Adrenal gland (tissue), 12 donors: Measurements from ENCODE around the gene CWF19L1. TPM values are rescaled to one million over a fixed set of nuclear protein-coding genes. Genes with fewer than 3 reads are reported as not detected.

Source experiments
- DNase-seq, 7 donors: peaks; one replicate each; pipeline ENCODE4 v3.0.0-alpha.2; 2019 to 2020
- H3K27ac ChIP-seq, 5 donors: fragments of 200-600 bp; sonication (generic) in 4 of 5; 1 replicate in 3 of 5; 2 replicates in 2 of 5; pipeline versions ENCODE4 v1.5.1 to v1.8.0; 2016 to 2020; ENCODE audit warnings: mild to moderate bottlenecking in 1 of 5
- H3K27me3 ChIP-seq: fragments of 200-600 bp; 2 replicates; pipeline ENCODE4 v1.8.0; 2021
- H3K36me3 ChIP-seq, 2 donors: fragments of 200-600 bp; replicated peaks in 1 of 2; 1 replicate in 1 of 2; 2 replicates in 1 of 2; pipeline versions ENCODE4 v1.5.1 to v1.8.0; 2018 to 2022
- H3K4me1 ChIP-seq, 2 donors: fragments of 200-600 bp; replicated peaks in 1 of 2; 1 replicate in 1 of 2; 2 replicates in 1 of 2; pipeline versions ENCODE4 v1.5.1 to v1.8.0; 2018 to 2021
- H3K4me3 ChIP-seq, 4 donors: fragments of 200-600 bp; sonication (generic) in 3 of 4; one replicate each; pipeline ENCODE4 v1.5.1; 2016 to 2018
- H3K9me3 ChIP-seq, 3 donors: fragments of 200-600 bp; sonication (generic) in 1 of 3; replicated peaks in 1 of 3; 1 replicate in 2 of 3; 2 replicates in 1 of 3; pipeline versions ENCODE4 v1.5.1 to v1.8.0; 2016 to 2021
- POLR2A ChIP-seq, 2 donors: fragments of 450-650 bp; IDR thresholded peaks; one replicate each; pipeline ENCODE4 v1.6.1; 2017; ENCODE audit warnings: antibody characterized with exemption in 2 of 2, mild to moderate bottlenecking in 2 of 2, moderate library complexity in 1 of 2
- WGBS, 4 donors: extraction: QIAGEN DNeasy Blood & Tissue Kit in 2 of 4; methylation state at CpG; one replicate each; pipeline versions ENCODE4 v1.1.5 to v1.1.7; 2013 to 2017; 5-methylcytosine and 5-hydroxymethylcytosine counted together
- intact Hi-C, 2 donors: fragments of 100-400 bp; cut with DNase I; formaldehyde crosslinking; loops; one replicate each; pipeline versions ENCODE4 v1.14.1 to v1.15.0; 2022 to 2023
- polyA plus RNA-seq, 3 donors: library from polyadenylated mRNA; stranded (reverse); fragments of 200-250 nt in 2 of 3; fragments of 350-450 nt in 1 of 3; fragmentation: Illumina TruSeq in 1 of 3; extraction: RNeasy Lipid Tissue Mini Kit (QIAGEN cat#74804) in 1 of 3; gene quantifications; one replicate each; pipeline ENCODE4 v1.2.3, GENCODE V29; 2013 to 2014
- total RNA-seq, 9 donors: library from RNA; depleted of rRNA in 4 of 9; stranded (reverse); fragments of >200 nt in 4 of 9; fragments of 120-200 nt in 1 of 9; fragmentation: NEBNext Ultra II Directional in 1 of 9; extraction: Animal tissue kit (Norgen Biotek cat#: 25700) in 1 of 9; gene quantifications; one replicate each; pipeline versions ENCODE4 v1.1.0 to v1.2.4, GENCODE V29; 2013 to 2023
- TF ChIP-seq, protein P1 (sequence below), 6 experiments: fragments of 450-650 bp in 4 of 6; fragments of 200-600 bp in 2 of 6; sonication (generic) in 1 of 6; IDR thresholded peaks; 1 replicate in 5 of 6; 2 replicates in 1 of 6; pipeline versions ENCODE4 v1.5.1 to v1.8.0; 2016 to 2021; ENCODE audit warnings: antibody characterized with exemption in 6 of 6, mild to moderate bottlenecking in 2 of 6, moderate library complexity in 1 of 6
- donor health status: healthy with polysubstance abuse.
- donor health status: Bipolar disorder and iron deficiency.
- donor health status: DM: yes; HTN: yes; CAD: no.
- donor health status: DM: no; HTN: no; CAD: no.
- donor health status: DM: no; HTN: no; CAD: no.
- donor health status: DM: yes; HTN: yes; CAD: no.

The CWF19L1 gene
- total and polyA plus RNA-seq, 12 donors, result 10.9 to 24.1 (median 15.5) TPM

DNA sequence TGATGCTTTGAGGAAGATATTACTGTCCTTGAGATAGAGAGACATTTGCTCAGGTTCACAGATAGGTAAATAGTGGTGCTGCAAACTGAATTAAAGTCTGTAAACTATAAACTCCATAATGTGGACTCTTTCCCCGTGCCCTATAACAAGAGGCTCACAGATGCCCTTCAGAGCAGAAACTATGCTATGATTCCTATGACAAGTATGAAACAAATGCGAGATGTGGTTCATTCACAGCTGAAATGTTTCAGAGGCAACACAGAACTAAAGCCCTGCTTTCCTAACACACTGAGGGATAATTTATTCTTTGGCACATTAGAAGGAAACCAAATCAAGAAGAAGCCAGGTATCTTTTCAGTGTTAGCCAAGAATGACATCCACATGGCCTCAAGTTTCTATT, 51.4 kb downstream of the CWF19L1 start:
- Histone ChIP-seq H3K36me3 (peaks cover 0 to 67% of the 10 kb centered on the region in 2 donors), H3K4me1 (no peaks in the 10 kb centered on the region), H3K27me3 (no peaks in the 10 kb centered on the region), H3K27ac (no peak overlapping the region), H3K4me3 (no peak overlapping the region), H3K9me3 (no peaks in the 10 kb centered on the region)
- no peak for DNase-seq
- WGBS, 4 donors, result 91 to 95% (median 94%) methylated on average over 2 of the region's 2 CpGs
- intact Hi-C loops, result no loop called here
- TF ChIP-seq POLR2A (IDR thresholded peaks at IDR 0.05), result no peak

DNA sequence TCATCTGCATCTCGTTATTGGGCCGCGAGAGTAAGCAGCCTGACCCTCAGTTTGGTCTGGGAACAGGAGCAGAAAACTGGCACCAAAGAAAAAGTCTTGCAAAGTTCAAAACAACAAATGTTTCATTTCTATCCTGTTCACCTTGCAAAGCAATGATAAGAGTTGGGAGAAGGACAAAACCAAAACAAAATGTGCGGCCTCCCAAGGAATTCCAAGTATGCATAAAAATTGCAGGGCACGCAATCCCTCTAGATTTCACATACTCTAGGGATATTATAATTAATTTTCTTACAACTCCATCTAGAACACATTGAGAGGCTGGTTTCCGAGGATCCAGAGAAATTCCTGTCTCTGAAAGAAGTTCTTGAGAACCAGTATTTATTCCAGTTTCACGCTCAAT, 58.1 kb downstream of the CWF19L1 start:
- Histone ChIP-seq H3K4me3 (no peak overlapping the region), H3K9me3 (no peaks in the 10 kb centered on the region), H3K27me3 (no peaks in the 10 kb centered on the region), H3K4me1 (no peaks in the 10 kb centered on the region), H3K27ac (no peak overlapping the region), H3K36me3 (peaks cover 0 to 22% of the 10 kb centered on the region in 2 donors)
- no peak for DNase-seq
- intact Hi-C loops, result no loop called here
- 68 to 74% (median 70%) methylated on average over 7 of the region's 7 CpGs for WGBS, 4 donors
- no peak for TF ChIP-seq POLR2A (IDR thresholded peaks at IDR 0.05)
- TF ChIP-seq, protein P1, sequence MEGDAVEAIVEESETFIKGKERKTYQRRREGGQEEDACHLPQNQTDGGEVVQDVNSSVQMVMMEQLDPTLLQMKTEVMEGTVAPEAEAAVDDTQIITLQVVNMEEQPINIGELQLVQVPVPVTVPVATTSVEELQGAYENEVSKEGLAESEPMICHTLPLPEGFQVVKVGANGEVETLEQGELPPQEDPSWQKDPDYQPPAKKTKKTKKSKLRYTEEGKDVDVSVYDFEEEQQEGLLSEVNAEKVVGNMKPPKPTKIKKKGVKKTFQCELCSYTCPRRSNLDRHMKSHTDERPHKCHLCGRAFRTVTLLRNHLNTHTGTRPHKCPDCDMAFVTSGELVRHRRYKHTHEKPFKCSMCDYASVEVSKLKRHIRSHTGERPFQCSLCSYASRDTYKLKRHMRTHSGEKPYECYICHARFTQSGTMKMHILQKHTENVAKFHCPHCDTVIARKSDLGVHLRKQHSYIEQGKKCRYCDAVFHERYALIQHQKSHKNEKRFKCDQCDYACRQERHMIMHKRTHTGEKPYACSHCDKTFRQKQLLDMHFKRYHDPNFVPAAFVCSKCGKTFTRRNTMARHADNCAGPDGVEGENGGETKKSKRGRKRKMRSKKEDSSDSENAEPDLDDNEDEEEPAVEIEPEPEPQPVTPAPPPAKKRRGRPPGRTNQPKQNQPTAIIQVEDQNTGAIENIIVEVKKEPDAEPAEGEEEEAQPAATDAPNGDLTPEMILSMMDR (IDR thresholded peaks at IDR 0.05), result no peak

DNA sequence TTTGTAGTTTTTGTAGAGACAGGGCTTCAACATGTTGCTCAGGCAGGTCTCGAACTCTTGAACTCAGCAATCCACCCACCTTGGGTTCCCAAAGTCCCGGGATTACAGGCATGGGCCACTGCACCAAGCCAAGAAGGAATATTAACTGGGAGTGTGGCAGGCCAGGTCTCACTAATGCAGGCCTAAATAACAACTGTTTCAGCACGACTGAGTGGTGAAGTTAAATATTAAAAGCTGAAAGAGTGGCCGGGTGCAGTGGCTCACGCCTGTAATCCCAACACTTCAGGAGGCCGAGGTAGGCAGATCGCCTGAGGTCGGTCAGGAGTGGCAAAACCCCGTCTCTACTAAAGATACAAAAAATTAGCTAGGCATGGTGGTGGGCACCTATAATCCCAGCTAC, 59.2 kb downstream of the CWF19L1 start:
- 91 to 99% (median 97%) methylated on average over 8 to 9 of the region's 9 CpGs for WGBS, 4 donors
- Histone ChIP-seq H3K36me3 (peaks cover 0 to 29% of the 10 kb centered on the region in 2 donors), H3K4me3 (no peak overlapping the region), H3K27me3 (no peaks in the 10 kb centered on the region), H3K9me3 (no peaks in the 10 kb centered on the region), H3K4me1 (no peaks in the 10 kb centered on the region), H3K27ac (no peak overlapping the region)
- intact Hi-C loops, result no loop called here
- DNase-seq, result no peak
- TF ChIP-seq, protein P1 (IDR thresholded peaks at IDR 0.05), result no peak
- TF ChIP-seq POLR2A (IDR thresholded peaks at IDR 0.05), result no peak

DNA sequence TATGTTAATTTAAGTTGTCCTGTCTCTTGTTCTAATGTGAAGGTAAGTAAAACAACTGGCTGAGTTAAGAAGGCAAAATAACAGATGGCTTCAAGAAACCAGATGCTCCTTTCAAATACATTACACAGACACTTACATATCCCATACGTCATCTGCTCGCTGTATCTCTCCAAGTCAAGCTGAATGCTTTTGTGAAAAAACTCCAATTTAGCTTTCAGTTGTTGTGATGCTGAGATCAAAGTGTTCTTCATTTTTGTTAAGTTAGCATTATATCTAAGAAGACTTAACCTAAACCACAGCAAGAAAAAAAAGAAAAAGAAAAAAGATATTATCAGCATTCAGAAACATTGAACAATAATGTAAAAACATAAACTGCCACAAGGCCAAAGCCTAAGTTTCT, 63.1 kb downstream of the CWF19L1 start:
- Histone ChIP-seq H3K4me3 (no peak overlapping the region), H3K36me3 (peaks cover 0 to 56% of the 10 kb centered on the region in 2 donors), H3K27me3 (no peaks in the 10 kb centered on the region), H3K4me1 (no peaks in the 10 kb centered on the region), H3K9me3 (no peaks in the 10 kb centered on the region), H3K27ac (no peak overlapping the region)
- DNase-seq, result no peak
- WGBS, 4 donors, result 92 to 98% (median 93%) methylated on average over 2 of the region's 2 CpGs
- TF ChIP-seq POLR2A (IDR thresholded peaks at IDR 0.05), result no peak
- TF ChIP-seq, protein P1 (IDR thresholded peaks at IDR 0.05), result no peak
- intact Hi-C loops, result no loop called here

DNA sequence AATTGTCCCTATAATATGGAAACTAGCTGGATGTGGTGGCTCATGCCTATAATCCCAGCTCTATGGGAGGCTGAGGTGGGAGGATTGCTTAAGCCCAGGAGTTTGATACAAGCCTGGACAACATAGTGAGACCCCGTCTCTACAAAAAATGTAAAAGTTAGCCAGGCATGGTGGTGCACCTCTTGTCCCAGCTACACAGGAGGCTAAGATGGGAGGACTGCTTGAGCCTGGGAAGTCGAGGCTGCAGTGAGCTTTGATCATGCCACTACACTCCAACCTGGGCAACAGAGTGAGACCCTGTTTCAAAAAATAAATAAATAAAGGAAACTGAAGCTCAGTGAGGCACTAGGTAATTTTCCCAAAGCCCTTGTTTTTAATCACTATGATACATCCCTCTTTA, 65.9 kb downstream of the CWF19L1 start:
- Histone ChIP-seq H3K9me3 (no peaks in the 10 kb centered on the region), H3K4me3 (no peak overlapping the region), H3K27ac (no peak overlapping the region), H3K36me3 (peaks cover 0 to 71% of the 10 kb centered on the region in 2 donors), H3K27me3 (no peaks in the 10 kb centered on the region), H3K4me1 (no peaks in the 10 kb centered on the region)
- intact Hi-C loops, result no loop called here
- DNase-seq, result no peak
- 90 to 97% (median 95%) methylated on average over 2 of the region's 2 CpGs for WGBS, 4 donors
- TF ChIP-seq POLR2A (IDR thresholded peaks at IDR 0.05), result no peak
- TF ChIP-seq, protein P1 (IDR thresholded peaks at IDR 0.05), result no peak
